GM21360 (cell line): Measurements from ENCODE around the gene RBL1.
A peak's percentile ranks its signal among the peaks of the same experiment; 100 is the strongest.
"Not testable (repeated sequence)": the region's sequence is repeated elsewhere in the genome, so short reads cannot be mapped to it uniquely, and the experiment has no call there.

ENCODE experiments used
- ATAC-seq: cut with Tn5 transposase; IDR thresholded peaks from one replicate; pipeline ENCODE4 v1.9.1; 2021; ENCODE audit warnings: mild to moderate bottlenecking, moderate library complexity; ENCODE audit not compliant: unreplicated experiment

RBL1 gene

GRCh38 chr20:37095599-37096414, at the start of gene RBL1:
TSS of gene RBL1 (minus strand) at chr20:37095997. CDS start at chr20:37095928, 69 bp downstream.
- ATAC-seq: peak; percentile 69

- no peak for ATAC-seq
These were observed 49.1 kb upstream of the RBL1 start for GRCh38 chr20:37144856-37145404.

- ATAC-seq: no peak
These were observed 46.9 kb upstream of the RBL1 start for GRCh38 chr20:37142708-37143107.

- ATAC-seq: no peak
These were observed 41.8 kb upstream of the RBL1 start for GRCh38 chr20:37137547-37137946.

- no peak for ATAC-seq
These were observed 38.2 kb upstream of the RBL1 start for GRCh38 chr20:37133952-37134351.

- no peak for ATAC-seq
These were observed 35.7 kb upstream of the RBL1 start for GRCh38 chr20:37131486-37131885.

- ATAC-seq: no peak
These were observed 33.0 kb upstream of the RBL1 start for GRCh38 chr20:37128803-37129202.

- not testable (repeated sequence) for ATAC-seq
These were observed 30.5 kb upstream of the RBL1 start for GRCh38 chr20:37126290-37126689.

GRCh38 chr20:37123441-37123840, 27.6 kb upstream of the RBL1 start:
- no peak for ATAC-seq

- no peak for ATAC-seq
These were observed 24.7 kb upstream of the RBL1 start for GRCh38 chr20:37120497-37120896.

GRCh38 chr20:37119356-37120036, 23.7 kb upstream of the RBL1 start:
- ATAC-seq: no peak

- no peak for ATAC-seq
These were observed 18.2 kb upstream of the RBL1 start for GRCh38 chr20:37114012-37114411.

- no peak for ATAC-seq
These were observed 16.2 kb upstream of the RBL1 start for GRCh38 chr20:37111926-37112455.

- ATAC-seq: no peak
These were observed 12.9 kb upstream of the RBL1 start for GRCh38 chr20:37108676-37109075.

- no peak for ATAC-seq
These were observed 6.8 kb upstream of the RBL1 start for GRCh38 chr20:37102571-37102970.

GRCh38 chr20:37096415-37097041, 731 bp upstream of the RBL1 start:
- ATAC-seq: no peak

GRCh38 chr20:37095108-37095598, 644 bp downstream of the RBL1 start:
- ATAC-seq: peak; percentile 32

- no peak for ATAC-seq
These were observed 5.4 kb downstream of the RBL1 start for GRCh38 chr20:37090407-37090806.

GRCh38 chr20:37081717-37082289, 14.0 kb downstream of the RBL1 start:
- no peak for ATAC-seq

GRCh38 chr20:37077009-37077408, 18.8 kb downstream of the RBL1 start:
- ATAC-seq: no peak
